ENCODE results near the gene LRRC63. TPM values are rescaled to one million over a fixed set of nuclear protein-coding genes. Genes with fewer than 3 reads are reported as not detected.
A peak's percentile ranks its signal among the peaks of the same experiment; 100 is the strongest.

LRRC63 gene
- total and polyA plus RNA-seq, 4 donors: 0.13 to 1.1 (median 0.50) TPM

DNA sequence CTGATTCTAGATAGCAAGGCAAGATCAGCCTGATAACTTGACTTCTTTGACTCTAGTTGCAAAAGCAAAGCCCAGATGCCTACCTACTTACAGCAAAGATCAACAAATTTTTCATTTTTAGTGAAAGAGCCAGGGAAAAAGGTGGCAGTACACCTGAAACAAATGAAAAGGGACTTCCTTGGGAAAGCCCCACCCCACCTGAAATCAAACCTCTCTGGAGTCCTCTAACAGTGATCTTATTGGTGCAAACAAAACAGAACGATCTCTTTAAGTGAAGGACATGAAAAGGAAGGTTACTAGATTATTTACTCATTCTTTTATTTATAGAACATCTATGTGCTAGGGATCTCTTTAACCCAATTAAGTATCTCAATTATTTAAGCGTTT is 29.2 kb upstream of the LRRC63 start:
- Histone ChIP-seq H3K9me3 (ENCODE audit: control insufficient read depth in 4 of 4, insufficient read depth in 3 of 4, low read length in 3 of 4) (peaks cover 0 to 1% (median 0%) of the 10 kb centered on the region in 4 donors), H3K27ac (ENCODE audit: low read depth in 1 of 2, low read length in 1 of 2) (peak overlapping the region in 1 of 2 donors; percentile 47), H3K27me3 (ENCODE audit: control insufficient read depth in 3 of 3, insufficient read depth in 3 of 3, low read length in 2 of 3) (no peaks in the 10 kb centered on the region), H3K4me1 (ENCODE audit: control insufficient read depth in 5 of 5, insufficient read depth in 5 of 5, low read length in 5 of 5) (no peaks in the 10 kb centered on the region), H3K36me3 (ENCODE audit: control insufficient read depth in 4 of 4, insufficient read depth in 4 of 4, low read length in 4 of 4) (no peaks in the 10 kb centered on the region), H3K4me3 (no peak overlapping the region), H3K9ac (ENCODE audit: insufficient read depth in 1 of 2, low read length in 2 of 2) (no peak overlapping the region)
- TF ChIP-seq, protein P1, sequence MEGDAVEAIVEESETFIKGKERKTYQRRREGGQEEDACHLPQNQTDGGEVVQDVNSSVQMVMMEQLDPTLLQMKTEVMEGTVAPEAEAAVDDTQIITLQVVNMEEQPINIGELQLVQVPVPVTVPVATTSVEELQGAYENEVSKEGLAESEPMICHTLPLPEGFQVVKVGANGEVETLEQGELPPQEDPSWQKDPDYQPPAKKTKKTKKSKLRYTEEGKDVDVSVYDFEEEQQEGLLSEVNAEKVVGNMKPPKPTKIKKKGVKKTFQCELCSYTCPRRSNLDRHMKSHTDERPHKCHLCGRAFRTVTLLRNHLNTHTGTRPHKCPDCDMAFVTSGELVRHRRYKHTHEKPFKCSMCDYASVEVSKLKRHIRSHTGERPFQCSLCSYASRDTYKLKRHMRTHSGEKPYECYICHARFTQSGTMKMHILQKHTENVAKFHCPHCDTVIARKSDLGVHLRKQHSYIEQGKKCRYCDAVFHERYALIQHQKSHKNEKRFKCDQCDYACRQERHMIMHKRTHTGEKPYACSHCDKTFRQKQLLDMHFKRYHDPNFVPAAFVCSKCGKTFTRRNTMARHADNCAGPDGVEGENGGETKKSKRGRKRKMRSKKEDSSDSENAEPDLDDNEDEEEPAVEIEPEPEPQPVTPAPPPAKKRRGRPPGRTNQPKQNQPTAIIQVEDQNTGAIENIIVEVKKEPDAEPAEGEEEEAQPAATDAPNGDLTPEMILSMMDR (IDR thresholded peaks at IDR 0.05; ENCODE audit: control extremely low read depth, extremely low read depth): no peak
- no peak for ATAC-seq (ENCODE audit: insufficient read depth, low FRiP score)
- DNase-seq: no peak
- WGBS, 2 donors: 34 to 48% methylated on average over 2 of the region's 2 CpGs

DNA sequence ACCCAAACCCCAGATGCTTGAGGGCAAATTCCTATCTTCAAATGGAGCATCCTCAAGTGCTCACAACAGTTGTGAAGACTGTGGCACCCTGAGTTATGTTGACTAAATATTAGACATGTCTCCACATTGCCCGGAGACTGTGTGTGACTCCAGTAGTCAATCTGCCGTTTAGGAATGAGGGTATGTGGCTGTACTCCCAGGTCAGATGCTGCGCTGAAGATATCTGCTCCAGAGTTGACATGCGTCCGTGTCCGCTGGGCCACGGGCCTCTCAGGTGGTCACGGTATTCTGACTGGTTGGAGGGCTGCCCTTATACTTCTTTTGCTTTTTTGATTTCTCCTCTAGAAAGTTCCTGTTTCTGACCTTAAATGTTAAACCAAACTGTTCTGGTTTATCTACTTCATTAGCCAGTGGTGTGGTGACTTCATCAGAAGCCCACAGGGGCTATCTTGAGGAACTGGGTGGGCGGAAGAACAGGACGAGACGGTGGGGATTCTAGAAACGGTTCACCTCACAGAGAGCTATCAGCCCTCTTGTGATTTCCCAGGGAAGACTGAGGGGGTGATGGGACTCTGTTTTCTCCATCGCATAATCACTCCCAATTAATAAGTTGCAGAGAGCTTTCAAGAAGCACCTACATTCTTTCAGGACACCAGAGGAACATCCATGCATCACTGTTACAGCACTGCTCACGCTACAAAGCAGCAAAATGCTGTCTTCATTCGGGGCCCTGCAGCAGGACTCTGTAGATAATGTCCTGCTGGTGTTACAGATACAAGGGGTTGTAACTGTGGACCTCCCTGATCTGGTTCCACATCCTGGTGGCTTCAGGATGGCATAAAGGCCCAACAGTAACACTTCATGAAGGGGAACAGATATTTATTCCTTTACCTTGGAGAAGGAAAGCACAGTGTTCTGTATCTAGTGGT is 28.4 kb upstream of the LRRC63 start:
- TF ChIP-seq, protein P1 (IDR thresholded peaks at IDR 0.05; ENCODE audit: control extremely low read depth, extremely low read depth): no peak
- 59 to 69% methylated on average over 15 of the region's 15 CpGs for WGBS, 2 donors
- Histone ChIP-seq H3K4me3 (no peak overlapping the region), H3K27ac (ENCODE audit: low read depth in 1 of 2, low read length in 1 of 2) (peak overlapping the region in 1 of 2 donors; percentile 60), H3K9ac (ENCODE audit: insufficient read depth in 1 of 2, low read length in 2 of 2) (no peak overlapping the region), H3K9me3 (ENCODE audit: control insufficient read depth in 4 of 4, insufficient read depth in 3 of 4, low read length in 3 of 4) (peaks cover 0 to 1% (median 0%) of the 10 kb centered on the region in 4 donors), H3K4me1 (ENCODE audit: control insufficient read depth in 5 of 5, insufficient read depth in 5 of 5, low read length in 5 of 5) (no peaks in the 10 kb centered on the region), H3K36me3 (ENCODE audit: control insufficient read depth in 4 of 4, insufficient read depth in 4 of 4, low read length in 4 of 4) (no peaks in the 10 kb centered on the region), H3K27me3 (ENCODE audit: control insufficient read depth in 3 of 3, insufficient read depth in 3 of 3, low read length in 2 of 3) (no peaks in the 10 kb centered on the region)
- ATAC-seq (ENCODE audit: insufficient read depth, low FRiP score) (no peak), DNase-seq (no peak)

DNA sequence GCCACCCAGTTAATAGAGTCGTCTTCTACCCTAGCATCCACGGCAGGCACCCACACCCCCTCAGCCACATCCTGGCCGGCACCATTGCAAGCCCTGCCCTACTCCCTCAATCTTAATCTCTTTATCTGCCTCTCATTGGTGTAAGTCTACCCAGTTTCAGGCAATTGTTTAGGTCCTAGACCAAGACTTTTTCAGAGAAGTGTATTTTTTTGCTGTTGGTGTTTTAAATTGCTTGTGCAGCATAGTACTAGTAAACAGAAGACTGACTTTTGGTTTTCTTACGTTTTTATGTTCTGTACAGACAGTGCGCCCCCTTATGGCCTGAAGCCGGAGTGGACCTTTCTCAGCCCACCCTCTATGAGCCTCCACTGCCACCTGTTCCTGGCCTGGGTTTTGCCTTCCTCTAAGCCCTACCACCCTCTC is 27.4 kb upstream of the LRRC63 start:
- DNase-seq (no peak), ATAC-seq (ENCODE audit: insufficient read depth, low FRiP score) (no peak)
- WGBS, 2 donors: 13 to 37% methylated on average over 6 of the region's 6 CpGs
- no peaks in the 10 kb centered on the region for H3K36me3 ChIP-seq (ENCODE audit: control insufficient read depth in 4 of 4, insufficient read depth in 4 of 4, low read length in 4 of 4)
- no peak overlapping the region for H3K4me3 ChIP-seq
- TF ChIP-seq, protein P1 (IDR thresholded peaks at IDR 0.05; ENCODE audit: control extremely low read depth, extremely low read depth): no peak
- H3K9ac ChIP-seq (ENCODE audit: insufficient read depth in 1 of 2, low read length in 2 of 2): no peak overlapping the region
- no peaks in the 10 kb centered on the region for H3K27me3 ChIP-seq (ENCODE audit: control insufficient read depth in 3 of 3, insufficient read depth in 3 of 3, low read length in 2 of 3)
- peaks cover 0 to 1% (median 0%) of the 10 kb centered on the region in 4 donors for H3K9me3 ChIP-seq (ENCODE audit: control insufficient read depth in 4 of 4, insufficient read depth in 3 of 4, low read length in 3 of 4)
- no peak overlapping the region for H3K27ac ChIP-seq (ENCODE audit: low read depth in 1 of 2, low read length in 1 of 2)
- H3K4me1 ChIP-seq (ENCODE audit: control insufficient read depth in 5 of 5, insufficient read depth in 5 of 5, low read length in 5 of 5): no peaks in the 10 kb centered on the region

Data from lung (tissue), 12 donors.